Frontal cortex (tissue), 4 donors: ENCODE measurements around the gene ASCL5. TPM values are rescaled to one million over a fixed set of nuclear protein-coding genes. Genes with fewer than 3 reads are reported as not detected.
"Not testable (repeated sequence)": the region's sequence is repeated elsewhere in the genome, so short reads cannot be mapped to it uniquely, and the experiment has no call there.

ENCODE experiments used
- DNase-seq, 2 donors: peaks; one replicate each; pipeline ENCODE4 v3.0.0; 2012; ENCODE audit warnings: low spot score in 2 of 2
- FAIRE-seq: peaks from 2 replicates; lab custom pipeline; 2012; peaks lifted over from hg19 to GRCh38; lab: Jason Lieb, UNC
- total RNA-seq: library from RNA; depleted of rRNA; stranded (reverse); fragments of >200 nt; gene quantifications from one replicate; pipeline ENCODE4 v1.2.3, GENCODE V29; 2014
- donor health status: control.
- donor health status: control.
- donor health status: control.

The ASCL5 gene, protein sequence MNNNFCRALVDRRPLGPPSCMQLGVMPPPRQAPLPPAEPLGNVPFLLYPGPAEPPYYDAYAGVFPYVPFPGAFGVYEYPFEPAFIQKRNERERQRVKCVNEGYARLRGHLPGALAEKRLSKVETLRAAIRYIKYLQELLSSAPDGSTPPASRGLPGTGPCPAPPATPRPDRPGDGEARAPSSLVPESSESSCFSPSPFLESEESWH
- not detected for total RNA-seq

DNA sequence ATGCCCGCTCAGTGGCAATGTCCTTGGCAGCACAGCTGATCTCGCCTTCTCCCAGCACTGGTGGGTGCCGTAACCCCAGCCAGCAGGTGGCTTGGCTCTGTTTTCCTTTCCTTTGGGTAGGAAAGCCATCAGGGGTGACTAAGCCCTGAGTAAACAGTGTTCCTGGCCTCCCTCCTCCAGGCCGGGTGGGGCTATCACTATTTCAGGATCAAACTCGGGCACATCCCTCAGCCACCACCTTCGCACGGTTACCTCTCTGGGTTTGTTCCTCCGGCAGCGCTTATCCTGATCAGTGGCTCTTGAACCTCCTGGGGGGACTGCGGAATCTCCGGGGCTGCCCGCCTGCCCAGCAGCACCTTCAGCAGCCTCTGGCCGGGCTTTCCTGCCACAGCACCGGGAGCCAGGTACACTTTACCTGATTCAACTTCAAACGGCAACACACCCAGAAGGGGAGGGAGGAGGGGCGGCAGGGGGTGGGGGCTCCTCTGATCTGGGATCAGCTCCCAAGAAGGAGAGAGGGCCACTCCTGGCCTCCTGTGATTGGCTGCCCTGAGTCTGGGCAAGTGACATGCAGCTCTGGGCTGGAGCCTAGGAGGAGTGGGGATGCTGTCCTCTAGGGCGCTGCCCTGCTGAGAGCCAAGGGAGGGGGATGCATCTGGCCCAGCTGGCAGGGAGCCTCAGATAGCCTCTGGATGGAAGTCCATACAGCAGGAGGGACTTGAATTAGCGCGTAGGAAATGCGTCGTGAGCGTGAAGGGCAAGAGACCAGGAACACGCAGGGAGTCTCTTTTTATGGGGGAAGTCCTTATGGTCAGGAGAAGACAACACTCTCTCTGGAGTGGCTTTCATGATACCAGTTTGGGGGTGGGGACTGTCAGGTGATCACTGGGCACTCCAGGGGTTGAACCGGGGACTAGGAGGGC, at the start of gene ASCL5:
Gene ASCL5, minus strand, starts transcription at position 353 of the 923 bp plus-strand sequence. CDS start 11,812 bp downstream, outside the sequence.
- FAIRE-seq = no peak
- no peak for DNase-seq

- DNase-seq (no peak), FAIRE-seq (no peak)
Measured at GRCh38 chr1:201175820-201176500, 49.0 kb upstream of the ASCL5 start.

GRCh38 chr1:201173736-201174135, 46.8 kb upstream of the ASCL5 start:
- no peak for FAIRE-seq
- DNase-seq = no peak

DNA sequence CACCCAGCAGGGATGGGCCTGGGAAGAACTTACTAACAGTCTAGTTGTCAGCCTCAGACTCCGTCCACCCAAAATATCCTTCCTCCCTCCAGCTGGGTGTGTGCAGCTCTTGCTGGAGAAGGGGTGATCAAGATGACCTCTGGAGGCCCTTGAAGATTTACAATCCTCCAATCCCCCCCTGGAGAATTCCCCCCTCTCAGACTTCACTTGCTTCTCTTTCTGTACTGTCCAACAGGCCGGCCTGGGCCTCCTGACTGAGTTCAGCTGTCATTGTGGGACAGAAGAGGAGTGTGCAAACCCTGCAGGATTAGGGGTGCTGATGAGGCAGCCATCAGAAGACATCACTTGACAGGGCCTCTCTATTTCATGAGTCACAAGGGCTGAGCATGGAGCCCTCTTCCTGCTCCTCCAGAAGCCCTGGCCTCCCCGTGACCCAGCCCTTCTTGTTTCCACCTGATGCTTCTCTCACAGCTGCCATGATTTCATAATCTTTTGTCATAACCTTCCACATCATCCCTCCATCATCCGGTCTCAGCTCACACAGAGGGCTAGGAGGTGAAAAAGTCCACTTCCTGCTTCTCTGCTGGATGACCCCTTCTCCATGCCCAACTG, 46.1 kb upstream of the ASCL5 start:
- FAIRE-seq (no peak), DNase-seq (no peak)

GRCh38 chr1:201172326-201172725, 45.3 kb upstream of the ASCL5 start:
- no peak for DNase-seq
- no peak for FAIRE-seq

GRCh38 chr1:201171063-201172036, 44.4 kb upstream of the ASCL5 start:
- FAIRE-seq = no peak
- DNase-seq = peak in 1 of 2 donors; percentile 49

DNA sequence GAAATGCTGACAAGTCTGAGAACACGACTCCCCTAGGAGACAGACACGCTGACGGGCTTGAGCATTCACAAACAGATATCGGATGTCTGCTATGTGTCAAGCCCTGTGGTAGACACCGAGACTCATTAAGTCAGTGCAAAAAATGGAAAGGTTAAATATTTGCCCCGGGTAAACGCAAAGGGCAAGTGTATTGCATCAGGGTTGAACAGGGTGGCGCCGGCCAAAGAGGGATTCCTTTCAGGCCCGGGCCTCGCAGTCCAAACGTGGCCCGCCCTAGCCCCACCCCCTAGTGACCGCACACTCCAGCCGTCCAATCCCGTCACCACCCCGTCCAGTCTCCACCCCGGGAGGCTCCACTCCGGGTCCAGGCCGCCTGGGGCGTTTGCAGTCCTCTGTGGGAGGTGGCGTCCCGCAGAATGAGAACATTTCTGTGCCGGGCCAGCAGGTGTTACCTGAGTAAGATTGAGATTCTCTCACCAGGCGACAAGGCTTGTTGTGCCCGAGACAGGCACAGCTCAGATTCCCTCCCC, 43.6 kb upstream of the ASCL5 start:
- peak; percentile 85 to 95 for DNase-seq
- no peak for FAIRE-seq

DNA sequence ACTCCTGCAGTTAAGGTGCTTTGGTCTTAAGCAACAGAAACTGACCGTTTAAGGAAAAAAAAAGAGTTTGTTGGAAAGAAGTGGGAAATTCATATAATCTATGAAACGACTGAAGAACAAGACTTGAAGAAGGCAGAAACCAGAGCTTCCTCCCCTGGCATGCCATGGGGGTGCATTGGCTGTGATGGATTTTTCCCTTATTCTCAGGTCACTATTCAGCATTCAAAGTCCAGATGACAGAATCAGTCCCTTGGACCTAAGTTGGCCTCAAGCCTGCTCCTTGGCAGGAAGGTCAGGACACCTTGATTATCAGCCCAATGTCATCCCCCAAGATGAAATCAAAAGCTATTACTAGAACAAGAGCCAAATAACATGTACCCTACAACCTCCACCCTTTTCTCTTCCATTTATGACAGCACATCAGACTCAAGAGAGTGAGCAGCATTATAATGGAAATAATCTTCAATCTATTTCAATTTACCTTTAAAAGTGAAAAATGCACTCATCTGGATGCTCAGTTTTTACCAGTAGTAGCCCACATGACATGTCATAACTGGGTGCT, 43.1 kb upstream of the ASCL5 start:
- FAIRE-seq (no peak), DNase-seq (no peak)

- DNase-seq (no peak), FAIRE-seq (no peak)
Measured at GRCh38 chr1:201169203-201169602, 42.2 kb upstream of the ASCL5 start.

DNA sequence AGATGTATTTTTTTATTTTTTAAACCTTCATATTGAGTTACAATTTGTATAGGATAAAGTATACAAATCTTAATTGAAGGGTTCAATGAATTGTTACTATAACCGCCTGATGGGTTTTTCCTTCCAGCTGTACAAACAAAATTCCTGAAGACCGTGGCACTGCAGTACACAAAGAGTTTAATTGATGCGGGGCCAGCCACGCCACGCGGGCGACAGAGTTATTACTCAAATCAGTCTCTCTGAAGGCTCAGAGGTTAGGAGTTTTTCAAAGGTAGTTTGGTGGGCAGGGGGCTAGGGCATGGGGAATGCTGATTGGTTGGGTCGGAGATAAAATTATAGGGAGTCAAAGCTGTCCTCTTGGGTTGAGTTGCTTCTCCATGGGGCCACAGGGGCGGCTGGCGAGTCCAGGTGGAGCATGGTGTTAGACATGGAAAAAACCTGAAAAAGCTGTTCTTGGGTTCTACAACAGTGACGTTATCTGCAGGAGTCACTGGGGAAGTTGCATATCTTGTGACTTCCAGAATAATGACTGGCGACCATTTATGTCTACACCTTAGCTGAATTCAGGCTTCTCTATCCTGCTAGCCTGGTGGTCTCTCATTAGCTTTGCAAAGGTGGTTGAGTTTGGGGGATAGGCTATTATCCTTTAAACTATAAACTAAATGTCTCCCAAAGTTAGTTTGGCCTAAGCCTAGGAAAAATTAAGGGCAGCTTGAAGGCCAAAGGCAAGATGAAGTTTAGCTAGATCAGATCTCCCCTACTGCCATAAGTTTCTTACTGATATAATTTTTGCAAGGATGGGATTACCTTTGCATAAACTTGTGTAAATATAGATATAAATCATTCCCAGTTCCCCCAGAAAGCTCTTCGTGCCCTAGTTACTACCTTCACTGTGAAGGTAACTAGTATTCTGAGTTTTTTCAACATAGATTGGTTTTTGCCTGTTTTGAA, 40.3 kb upstream of the ASCL5 start:
- DNase-seq (no peak), FAIRE-seq (no peak)

- FAIRE-seq = no peak
- no peak for DNase-seq
Measured at GRCh38 chr1:201164645-201165044, 37.7 kb upstream of the ASCL5 start.

- no peak for FAIRE-seq
- DNase-seq = no peak
Measured at GRCh38 chr1:201163707-201164106, 36.7 kb upstream of the ASCL5 start.

GRCh38 chr1:201163036-201163435, 36.1 kb upstream of the ASCL5 start:
- FAIRE-seq, DNase-seq: not testable (repeated sequence)

GRCh38 chr1:201157949-201158348, 31.0 kb upstream of the ASCL5 start:
- no peak for DNase-seq
- no peak for FAIRE-seq

DNA sequence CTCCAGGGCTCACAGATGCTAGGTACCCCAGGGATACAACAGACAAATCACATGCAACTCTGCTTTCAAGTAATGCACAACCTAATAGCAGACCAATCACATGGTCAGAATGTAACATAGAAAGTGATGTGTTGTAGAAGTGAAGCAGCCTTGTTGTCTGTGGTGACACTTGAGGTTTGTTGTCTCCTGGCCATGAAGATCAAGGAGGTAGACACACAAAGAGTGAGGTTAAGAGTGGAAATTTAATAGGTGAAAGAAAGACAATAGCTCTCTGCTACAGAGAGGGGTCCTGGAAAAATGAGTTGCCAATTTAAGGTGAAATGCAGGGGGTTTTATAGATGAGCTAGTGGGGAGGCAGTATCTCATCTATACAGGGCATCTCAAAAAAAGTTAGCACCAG, 29.8 kb upstream of the ASCL5 start:
- FAIRE-seq (no peak), DNase-seq (no peak)

GRCh38 chr1:201156346-201156745, 29.4 kb upstream of the ASCL5 start:
- FAIRE-seq = no peak

DNA sequence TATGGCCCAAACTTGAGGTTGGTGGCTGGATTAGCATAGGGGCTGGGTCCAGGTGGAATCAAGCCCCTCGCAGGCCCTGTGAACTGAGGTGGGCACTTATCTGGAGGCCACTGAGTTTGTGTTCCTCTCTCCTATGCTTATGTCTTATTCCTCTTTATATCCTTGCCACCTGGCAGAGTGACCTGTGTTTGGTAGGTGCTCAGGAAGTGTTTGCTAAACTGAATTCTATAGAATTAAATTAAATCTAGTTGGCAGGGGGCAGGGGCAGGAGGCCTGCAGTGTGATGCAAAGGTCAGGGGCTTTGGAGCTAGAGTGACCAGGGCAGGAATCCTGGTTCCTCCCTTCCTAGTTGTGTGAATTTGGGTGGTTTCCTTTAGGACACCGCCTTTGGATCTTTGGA, 28.4 kb upstream of the ASCL5 start:
- FAIRE-seq (no peak), DNase-seq (no peak)

More at GRCh38 chr1:201156346-201156745, 29.4 kb upstream of the ASCL5 start:
- no peak for DNase-seq
